K562 treated with DMSO at 1 percent for 24 hours (cell line): ENCODE measurements around the gene PRKCA. TPM values are rescaled to one million over a fixed set of nuclear protein-coding genes. Genes with fewer than 3 reads are reported as not detected.

Experiments used
- total RNA-seq: library from RNA; unstranded; fragments of 300-600 nt; gene quantifications from 2 replicates; pipeline ENCODE4 v1.2.3, GENCODE V29; 2022; ENCODE audit warnings: low read depth; ENCODE audit not compliant: insufficient read depth

The PRKCA gene
- total RNA-seq, result 15.0 and 17.1 TPM in 2 replicates

GRCh38 chr17:66301864-66302741, at the start of gene PRKCA:
TSS of gene PRKCA (plus strand) at chr17:66302613.

GRCh38 chr17:66834919-66835454, 532.6 kb downstream of the PRKCA start, which contains the start of gene CACNG5:
TSS of gene CACNG5 (plus strand) at chr17:66835117. CDS start at chr17:66877333, 42,216 bp downstream.

Other genes with a start within 250 kb of the PRKCA start
- 0.76 TPM in 1 of 2 replicates, not detected in the other for gene CEP112, start 110.5 kb upstream of the PRKCA start, total RNA-seq
- not detected in 2 replicates for gene APOH, start 73.2 kb upstream of the PRKCA start, total RNA-seq